ENCODE data around the gene SNIP1. TPM values are rescaled to one million over a fixed set of nuclear protein-coding genes. Genes with fewer than 3 reads are reported as not detected.

The SNIP1 gene
- 10 to 100 TPM; 20.2 TPM for total RNA-seq
- polyA plus RNA-seq (2013, experiment 1 of 2) = 9.9 TPM
- 10.1 TPM for polyA plus RNA-seq (2013, experiment 2 of 2)
- long read RNA-seq, experiment 1, full-length matches to known transcripts = 3 of 8 reads
- long read RNA-seq, experiment 1, partial matches to known transcripts = 0 of 8 reads
- long read RNA-seq, experiment 1, other reads (novel, unspliced or antisense) = 5 of 8 reads
- long read RNA-seq, experiment 2, full-length matches to known transcripts = 5 of 7 reads
- long read RNA-seq, experiment 2, partial matches to known transcripts = 0 of 7 reads
- long read RNA-seq, experiment 2, other reads (novel, unspliced or antisense) = 2 of 7 reads
- long read RNA-seq, experiment 3, full-length matches to known transcripts = 3 of 6 reads
- long read RNA-seq, experiment 3, partial matches to known transcripts = 0 of 6 reads
- long read RNA-seq, experiment 3, other reads (novel, unspliced or antisense) = 3 of 6 reads
- long read RNA-seq, experiment 4, full-length matches to known transcripts = 1 of 1 reads
- long read RNA-seq, experiment 4, partial matches to known transcripts = 0 of 1 reads
- long read RNA-seq, experiment 4, other reads (novel, unspliced or antisense) = 0 of 1 reads

GRCh38 chr1:37553927-37554808 lies at the start of gene SNIP1:
Gene SNIP1, minus strand, starts transcription at chr1:37554293. Its CDS starts 64 bp downstream, at chr1:37554229.
- Mint-ChIP-seq H3K4me1 (peaks cover 26% of the 10 kb centered on the region), H3K27me3 (ENCODE audit: insufficient read depth) (peaks cover 1% of the 10 kb centered on the region), H3K4me3 (peak within 1 kb of the TSS; percentile 94), H3K27ac (peak within 1 kb of the TSS; percentile 98), H3K36me3 (ENCODE audit: low read depth) (peaks cover 29% of the 10 kb centered on the region), H3K9me3 (peaks cover 4% of the 10 kb centered on the region)
- peak within 1 kb of the TSS; percentile 92 for H3K4me3 ChIP-seq (ENCODE audit: low read length)
- 12 to 15% methylated on average over 42 to 54 of the region's 54 CpGs for WGBS, 2 experiments (ENCODE audit: insufficient coverage in 1 of 2, insufficient read length in 1 of 2)
- H3K4me1 ChIP-seq (ENCODE audit: control insufficient read depth, insufficient read depth, low read length) = peaks cover 8% of the 10 kb centered on the region
- H3K27ac ChIP-seq (ENCODE audit: low read depth, low read length) = peak within 1 kb of the TSS; percentile 54
- H3K9ac ChIP-seq (ENCODE audit: extremely low read depth, low read length, poor library complexity, severe bottlenecking) = peak within 1 kb of the TSS; percentile 92
- no peak for TF ChIP-seq CTCF (conservative IDR thresholded peaks at IDR 0.05)
- peaks cover 7% of the 10 kb centered on the region for H3K9me3 ChIP-seq (ENCODE audit: control insufficient read depth, low read length)
- no peaks in the 10 kb centered on the region for H3K27me3 ChIP-seq (ENCODE audit: control insufficient read depth, insufficient read depth, low read length, poor library complexity, severe bottlenecking)
- peaks cover 32% of the 10 kb centered on the region for H3K36me3 ChIP-seq (ENCODE audit: control insufficient read depth, insufficient read depth, low read length)
- peak; percentile 97 for DNase-seq

GRCh38 chr1:37602750-37603694 lies 48.9 kb upstream of the SNIP1 start:
- no peak overlapping the region for H3K27ac ChIP-seq (ENCODE audit: low read depth, low read length)
- peaks cover 39% of the 10 kb centered on the region for H3K27me3 Mint-ChIP-seq (ENCODE audit: insufficient read depth)
- TF ChIP-seq CTCF (conservative IDR thresholded peaks at IDR 0.05) = peak; percentile 84
- peak; percentile 73 for DNase-seq
- H3K4me1 ChIP-seq (ENCODE audit: control insufficient read depth, insufficient read depth, low read length) = no peaks in the 10 kb centered on the region
- no peak overlapping the region for H3K4me3 ChIP-seq (ENCODE audit: low read length)
- H3K4me3 Mint-ChIP-seq = no peak overlapping the region
- H3K36me3 Mint-ChIP-seq (ENCODE audit: low read depth) = no peaks in the 10 kb centered on the region
- H3K4me1 Mint-ChIP-seq = no peaks in the 10 kb centered on the region
- H3K36me3 ChIP-seq (ENCODE audit: control insufficient read depth, insufficient read depth, low read length) = no peaks in the 10 kb centered on the region
- no peaks in the 10 kb centered on the region for H3K9me3 ChIP-seq (ENCODE audit: control insufficient read depth, low read length)
- 4 to 48% methylated on average over 3 to 8 of the region's 8 CpGs for WGBS, 2 experiments (ENCODE audit: insufficient coverage in 1 of 2, insufficient read length in 1 of 2)
- H3K27ac Mint-ChIP-seq = no peak overlapping the region
- H3K27me3 ChIP-seq (ENCODE audit: control insufficient read depth, insufficient read depth, low read length, poor library complexity, severe bottlenecking) = peaks cover 91% of the 10 kb centered on the region
- H3K9ac ChIP-seq (ENCODE audit: extremely low read depth, low read length, poor library complexity, severe bottlenecking) = no peak overlapping the region
- no peaks in the 10 kb centered on the region for H3K9me3 Mint-ChIP-seq
